HCT116 (cell line): ENCODE results near the gene ACOT7. TPM values are rescaled to one million over a fixed set of nuclear protein-coding genes. Genes with fewer than 3 reads are reported as not detected.

ENCODE experiments used
- ATAC-seq: fragments of 200-7000 bp; cut with Tn5 transposase; 2 replicates; pipeline ENCODE4 v1.9.1; 2020; ENCODE audit warnings: mild to moderate bottlenecking, moderate library complexity
- BruUV-seq: library from RNA; stranded (reverse); fragments of 400-500 nt; replicated peaks from 2 replicates; lab custom pipeline; 2021; lab: Mats Ljungman, UMichigan
- CTCF ChIA-PET: fragments of 300-600 bp; sonication (Branson Sonifier 250); formaldehyde crosslinking; loops from one replicate; lab custom pipeline; 2021; ENCODE audit warnings: antibody characterized with exemption; lab: Charles Lee
- POLR2A ChIA-PET: fragments of 300-600, 350-600 bp; sonication (Branson Sonifier 250); formaldehyde crosslinking; loops from one replicate; lab custom pipeline; 2021; ENCODE audit warnings: antibody characterized with exemption; lab: Charles Lee
- RAD21 ChIA-PET, 2 experiments: fragments of 300-600 bp; sonication (Branson Sonifier 250); formaldehyde crosslinking; loops; one replicate each; lab custom pipeline; 2023; ENCODE audit warnings: low total read pairs in 2 of 2; ENCODE audit not compliant: uncharacterized antibody in 2 of 2, unreplicated experiment in 2 of 2, low non-redundant PET in 1 of 2; lab: Charles Lee
- DNase-seq: peaks from one replicate; pipeline ENCODE4 v3.0.0-alpha.2; 2010; ENCODE audit warnings: low read depth, low spot score
- H2AFZ ChIP-seq: fragments of 200-600 bp; shearing (Covaris generic), sonication (generic); 2 replicates; pipeline ENCODE4 v1.6.1; 2017; ENCODE audit warnings: low read depth, mixed run types, mixed read lengths, antibody characterized with exemption, low read length; ENCODE audit not compliant: poor library complexity, severe bottlenecking
- H3K27ac ChIP-seq: 2 replicates; pipeline ENCODE4 v1.5.1; 2012; ENCODE audit warnings: low read depth, low read length
- H3K27me3 ChIP-seq: fragments of 200-600 bp; sonication (generic); 2 replicates; pipeline ENCODE4 v1.6.1; 2016; ENCODE audit warnings: mixed run types, low read length, mixed read lengths; ENCODE audit not compliant: insufficient read depth
- H3K36me3 ChIP-seq, 2 experiments: fragments of 200-500 bp in 1 of 2; fragments of 200-600 bp in 1 of 2; sonication (Bioruptor generic) in 1 of 2; sonication (generic) in 1 of 2; 2 replicates each; pipeline versions ENCODE4 v1.5.1 to v1.6.1; 2014 to 2016; ENCODE audit warnings: low read length in 2 of 2, inconsistent platforms in 1 of 2, mixed read lengths in 1 of 2, mixed run types in 1 of 2; ENCODE audit not compliant: insufficient read depth in 2 of 2, control insufficient read depth in 1 of 2
- H3K4me1 ChIP-seq, 2 experiments: fragments of 200-600 bp in 1 of 2; sonication (generic) in 1 of 2; 2 replicates each; pipeline versions ENCODE4 v1.5.1 to v1.6.1; 2012 to 2017; ENCODE audit warnings: low read length in 2 of 2, inconsistent platforms in 1 of 2, mild to moderate bottlenecking in 1 of 2, mixed read lengths in 1 of 2, mixed run types in 1 of 2, moderate library complexity in 1 of 2; ENCODE audit not compliant: insufficient read depth in 2 of 2, control insufficient read depth in 1 of 2
- H3K4me2 ChIP-seq: fragments of 200-600 bp; sonication (generic); 2 replicates; pipeline ENCODE4 v1.6.1; 2017; ENCODE audit warnings: mixed run types, low read length, mixed read lengths
- H3K4me3 ChIP-seq, 2 experiments: fragments of 200-600 bp in 1 of 2; sonication (generic) in 1 of 2; replicated peaks in 1 of 2; 2 replicates each; pipeline ENCODE4 v1.5.1; 2011 to 2016; ENCODE audit warnings: low read length in 2 of 2, control low read depth in 1 of 2, low read depth in 1 of 2, mild to moderate bottlenecking in 1 of 2, mixed read lengths in 1 of 2, mixed run types in 1 of 2
- H3K79me2 ChIP-seq: fragments of 200-600 bp; sonication (generic); 2 replicates; pipeline ENCODE4 v1.6.1; 2017; ENCODE audit warnings: mild to moderate bottlenecking, mixed run types, low read length, moderate library complexity, mixed read lengths; ENCODE audit not compliant: insufficient read depth
- H3K9ac ChIP-seq: fragments of 200-600 bp; sonication (generic); 2 replicates; pipeline ENCODE4 v1.6.1; 2016; ENCODE audit warnings: low read length, mixed read lengths
- H3K9me2 ChIP-seq: fragments of 200-600 bp; sonication (generic), shearing (Covaris generic); 2 replicates; pipeline ENCODE4 v1.6.1; 2017; ENCODE audit warnings: mixed run types, mild to moderate bottlenecking, moderate library complexity; ENCODE audit not compliant: insufficient read depth
- H3K9me3 ChIP-seq, 2 experiments: fragments of 200-500 bp in 1 of 2; fragments of 200-600 bp in 1 of 2; sonication (Bioruptor generic) in 1 of 2; sonication (generic) in 1 of 2; 2 replicates each; pipeline ENCODE4 v1.6.1; 2014 to 2017; ENCODE audit warnings: low read length in 2 of 2, mixed read lengths in 2 of 2, inconsistent platforms in 1 of 2, low read depth in 1 of 2, mild to moderate bottlenecking in 1 of 2, mixed run types in 1 of 2, moderate library complexity in 1 of 2; ENCODE audit not compliant: control insufficient read depth in 1 of 2, insufficient read depth in 1 of 2
- H4K20me1 ChIP-seq: fragments of 200-600 bp; sonication (generic), shearing (Covaris generic); 2 replicates; pipeline ENCODE4 v1.6.1; 2017; ENCODE audit warnings: mixed run types, mild to moderate bottlenecking, moderate library complexity; ENCODE audit not compliant: insufficient read depth
- CBX3 ChIP-seq: IDR thresholded peaks from 2 replicates; pipeline ENCODE4 v1.6.1; 2012; ENCODE audit warnings: low read depth
- MAX ChIP-seq: IDR thresholded peaks from 2 replicates; pipeline ENCODE4 v1.6.1; 2012
- POLR2AphosphoS5 ChIP-seq: IDR thresholded peaks from 2 replicates; pipeline ENCODE4 v1.6.1; 2011; ENCODE audit warnings: mild to moderate bottlenecking, low read depth, low read length, moderate library complexity
- intact Hi-C: fragments of 100-400 bp; cut with micrococcal nuclease; formaldehyde crosslinking; loops from 2 replicates; pipeline ENCODE4 v1.10.0; 2022
- total RNA-seq: library from RNA; stranded (reverse); gene quantifications from one replicate; pipeline ENCODE4 v1.2.1, GENCODE V29; 2021; ENCODE audit not compliant: unreplicated experiment
- TF ChIP-seq, protein P1 (sequence below): IDR thresholded peaks from 2 replicates; pipeline ENCODE4 v1.6.1; 2012; ENCODE audit warnings: low read depth

ACOT7 gene
- total RNA-seq, 1 experiment from 2014 or later: 162 TPM

DNA sequence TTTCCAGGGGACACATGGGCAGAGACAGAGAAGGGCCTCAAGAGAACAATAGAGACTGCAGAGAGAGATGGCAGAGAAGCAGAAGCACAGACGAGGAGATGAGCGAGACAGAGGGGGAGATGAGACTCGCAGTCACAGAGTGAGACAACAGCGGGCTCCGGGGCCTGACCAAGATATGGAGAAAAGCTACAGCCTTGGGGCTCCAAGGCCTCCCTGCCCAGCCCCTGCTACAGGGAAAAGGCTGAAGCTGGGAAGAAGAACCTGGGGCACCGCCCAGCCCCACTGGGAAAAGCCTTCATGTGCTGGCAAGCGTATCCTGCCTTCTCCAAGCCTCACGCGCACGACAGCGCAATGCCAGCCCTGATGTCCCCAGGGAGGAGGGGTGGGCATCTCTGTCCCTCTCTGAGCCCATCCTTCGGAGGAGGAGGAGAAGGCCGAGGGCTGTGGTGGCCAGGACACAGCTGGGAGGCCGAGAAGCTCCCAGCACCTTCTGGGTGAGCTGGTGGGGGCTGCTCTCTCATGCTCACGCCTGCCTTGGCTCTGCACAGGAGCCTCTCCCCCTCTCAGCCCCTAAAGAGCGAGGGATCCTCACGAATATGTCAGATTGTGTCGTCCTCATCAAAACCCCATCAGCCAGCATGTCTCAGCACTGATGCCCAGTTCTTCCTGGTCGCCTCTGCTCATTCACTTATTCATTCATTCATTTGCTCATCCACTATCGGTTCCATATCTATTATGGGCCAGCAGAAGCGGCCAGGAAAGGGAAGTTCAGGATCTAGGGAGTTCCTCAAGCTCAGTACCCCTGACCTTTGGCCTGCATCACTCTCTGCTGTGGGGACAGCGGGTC lies 56.6 kb downstream of the ACOT7 start (continued):
- TF ChIP-seq, protein P1, sequence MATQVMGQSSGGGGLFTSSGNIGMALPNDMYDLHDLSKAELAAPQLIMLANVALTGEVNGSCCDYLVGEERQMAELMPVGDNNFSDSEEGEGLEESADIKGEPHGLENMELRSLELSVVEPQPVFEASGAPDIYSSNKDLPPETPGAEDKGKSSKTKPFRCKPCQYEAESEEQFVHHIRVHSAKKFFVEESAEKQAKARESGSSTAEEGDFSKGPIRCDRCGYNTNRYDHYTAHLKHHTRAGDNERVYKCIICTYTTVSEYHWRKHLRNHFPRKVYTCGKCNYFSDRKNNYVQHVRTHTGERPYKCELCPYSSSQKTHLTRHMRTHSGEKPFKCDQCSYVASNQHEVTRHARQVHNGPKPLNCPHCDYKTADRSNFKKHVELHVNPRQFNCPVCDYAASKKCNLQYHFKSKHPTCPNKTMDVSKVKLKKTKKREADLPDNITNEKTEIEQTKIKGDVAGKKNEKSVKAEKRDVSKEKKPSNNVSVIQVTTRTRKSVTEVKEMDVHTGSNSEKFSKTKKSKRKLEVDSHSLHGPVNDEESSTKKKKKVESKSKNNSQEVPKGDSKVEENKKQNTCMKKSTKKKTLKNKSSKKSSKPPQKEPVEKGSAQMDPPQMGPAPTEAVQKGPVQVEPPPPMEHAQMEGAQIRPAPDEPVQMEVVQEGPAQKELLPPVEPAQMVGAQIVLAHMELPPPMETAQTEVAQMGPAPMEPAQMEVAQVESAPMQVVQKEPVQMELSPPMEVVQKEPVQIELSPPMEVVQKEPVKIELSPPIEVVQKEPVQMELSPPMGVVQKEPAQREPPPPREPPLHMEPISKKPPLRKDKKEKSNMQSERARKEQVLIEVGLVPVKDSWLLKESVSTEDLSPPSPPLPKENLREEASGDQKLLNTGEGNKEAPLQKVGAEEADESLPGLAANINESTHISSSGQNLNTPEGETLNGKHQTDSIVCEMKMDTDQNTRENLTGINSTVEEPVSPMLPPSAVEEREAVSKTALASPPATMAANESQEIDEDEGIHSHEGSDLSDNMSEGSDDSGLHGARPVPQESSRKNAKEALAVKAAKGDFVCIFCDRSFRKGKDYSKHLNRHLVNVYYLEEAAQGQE: no peak
- no peak for TF ChIP-seq CBX3
- no peak for TF ChIP-seq POLR2AphosphoS5
- TF ChIP-seq, all 23 proteins: peak for 0

DNA sequence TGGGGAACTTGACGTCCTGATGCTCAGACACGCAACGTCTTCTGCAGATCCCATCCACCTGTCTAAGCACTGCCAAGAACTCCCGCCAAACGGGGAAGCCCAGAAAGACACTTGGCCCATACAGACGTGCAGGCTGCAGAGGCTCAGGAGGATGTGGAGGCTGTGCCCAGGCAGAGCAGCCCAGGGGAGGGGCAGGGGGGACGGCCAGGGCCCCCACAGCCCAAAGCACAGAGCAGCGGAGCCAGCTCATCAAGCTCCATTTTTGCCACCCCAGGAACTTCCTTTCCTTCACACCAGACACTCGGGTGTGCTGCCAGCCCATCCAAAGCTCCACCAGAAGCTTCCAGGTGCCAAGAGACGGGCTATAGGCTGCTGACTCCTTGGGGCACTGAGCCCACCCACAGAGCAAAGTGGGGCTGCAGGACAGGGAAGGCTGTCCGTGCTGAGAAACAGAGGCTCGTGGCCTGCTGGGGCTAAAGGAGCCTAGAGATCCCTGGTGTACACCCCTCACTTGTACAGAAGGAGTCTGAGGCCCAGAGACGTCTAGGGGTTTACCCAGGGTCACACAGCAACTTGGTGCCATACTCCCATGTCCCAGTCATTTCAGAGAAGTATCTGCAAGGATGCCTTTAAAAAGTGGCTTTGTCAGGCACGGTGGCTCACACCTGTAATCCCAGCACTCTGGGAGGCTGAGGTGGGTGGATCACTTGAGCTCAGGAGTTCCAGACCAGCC lies 59.1 kb downstream of the ACOT7 start:
- ATAC-seq: no peak
- Histone ChIP-seq H3K36me3 (no peaks in the 10 kb centered on the region; a peak in 1 of 4 replicates), H3K4me3 (no peak overlapping the region), H3K4me2 (no peak overlapping the region), H3K4me1 (no peaks in the 10 kb centered on the region), H3K9me2 (no peaks in the 10 kb centered on the region), H4K20me1 (no peaks in the 10 kb centered on the region), H3K9ac (no peak overlapping the region), H3K27ac (no peak overlapping the region), H3K9me3 (no peaks in the 10 kb centered on the region), H2AFZ (no peak overlapping the region), H3K27me3 (no peaks in the 10 kb centered on the region), H3K79me2 (no peaks in the 10 kb centered on the region)
- no peak for DNase-seq
- TF ChIP-seq, protein P1: no peak
- TF ChIP-seq MAX: no peak
- POLR2A ChIA-PET: no interaction called here
- CTCF ChIA-PET: no interaction called here
- BruUV-seq: no TSS peak
- intact Hi-C loops: no loop called here
- RAD21 ChIA-PET: no interaction called here
